Caco-2 (cell line): ENCODE measurements around the gene ERBB4. TPM values are rescaled to one million over a fixed set of nuclear protein-coding genes. Genes with fewer than 3 reads are reported as not detected.

Experiments
- BruUV-seq: library from RNA; stranded (reverse); fragments of 400-500 nt; replicated peaks from 2 replicates; lab custom pipeline; 2021; lab: Mats Ljungman, UMichigan
- CTCF ChIA-PET: fragments of 300-600 bp; sonication (Branson Sonifier 250); formaldehyde crosslinking; loops from one replicate; lab custom pipeline; 2022; ENCODE audit warnings: antibody characterized with exemption; lab: Charles Lee
- POLR2A ChIA-PET: fragments of 300-600 bp; sonication (Branson Sonifier 250); formaldehyde crosslinking; loops from one replicate; lab custom pipeline; 2022; ENCODE audit warnings: antibody characterized with exemption; lab: Charles Lee
- DNase-seq, 2 experiments: peaks; one replicate each; pipeline versions ENCODE4 v3.0.0 to v3.0.0-alpha.2; 2020 to 2022
- H3K27me3 ChIP-seq: replicated peaks from 2 replicates; pipeline ENCODE4 v1.6.0; 2011; ENCODE audit warnings: low read length; ENCODE audit not compliant: control insufficient read depth, insufficient read depth
- H3K36me3 ChIP-seq: 2 replicates; pipeline ENCODE4 v1.5.1; 2011; ENCODE audit warnings: low read length; ENCODE audit not compliant: control insufficient read depth, insufficient read depth
- H3K4me1 ChIP-seq: fragments of 250-450 bp; sonication (Bioruptor Pico); 2 replicates; pipeline ENCODE4 v1.5.1; 2020; ENCODE audit warnings: mild to moderate bottlenecking
- H3K4me3 ChIP-seq: 2 replicates; pipeline ENCODE4 v1.5.1; 2011; ENCODE audit warnings: low read depth, mild to moderate bottlenecking, control low read depth, low read length
- H3K9me3 ChIP-seq: fragments of 250-450 bp; sonication (Bioruptor Pico); 2 replicates; pipeline ENCODE4 v1.5.1; 2020; ENCODE audit warnings: mild to moderate bottlenecking, moderate library complexity
- H3K27ac Mint-ChIP-seq: one replicate; pipeline ENCODE4 v1.8.0; 2022; ENCODE audit warnings: mixed read lengths; ENCODE audit not compliant: unreplicated experiment
- H3K27me3 Mint-ChIP-seq: one replicate; pipeline ENCODE4 v1.8.0; 2022; ENCODE audit warnings: mixed read lengths; ENCODE audit not compliant: insufficient read depth, unreplicated experiment
- H3K36me3 Mint-ChIP-seq: one replicate; pipeline ENCODE4 v1.8.0; 2022; ENCODE audit warnings: mild to moderate bottlenecking, mixed read lengths; ENCODE audit not compliant: insufficient read depth, unreplicated experiment
- H3K4me1 Mint-ChIP-seq: one replicate; pipeline ENCODE4 v1.8.0; 2022; ENCODE audit warnings: low read depth, mixed read lengths; ENCODE audit not compliant: unreplicated experiment
- H3K4me3 Mint-ChIP-seq: one replicate; pipeline ENCODE4 v1.8.0; 2022; ENCODE audit warnings: mild to moderate bottlenecking, moderate library complexity, mixed read lengths; ENCODE audit not compliant: unreplicated experiment
- H3K9me3 Mint-ChIP-seq: one replicate; pipeline ENCODE4 v1.8.0; 2022; ENCODE audit warnings: mixed read lengths; ENCODE audit not compliant: unreplicated experiment
- intact Hi-C: fragments of 100-400 bp; cut with micrococcal nuclease; formaldehyde crosslinking; loops from one replicate; pipeline ENCODE4 v1.10.0; 2022; ENCODE audit not compliant: unreplicated experiment
- total RNA-seq: library from RNA; stranded (reverse); gene quantifications from 2 replicates; pipeline ENCODE4 v1.2.3, GENCODE V29; 2022
- TF ChIP-seq, protein P1 (sequence below), 2 experiments: fragments of 200-600 bp in 1 of 2; IDR thresholded peaks; 1 replicate in 1 of 2; 2 replicates in 1 of 2; pipeline versions ENCODE4 v1.5.1 to v1.8.0; 2011 to 2022; ENCODE audit warnings: antibody characterized with exemption in 1 of 2, control low read depth in 1 of 2, inconsistent platforms in 1 of 2, low read depth in 1 of 2, low read length in 1 of 2, mild to moderate bottlenecking in 1 of 2, moderate library complexity in 1 of 2; ENCODE audit not compliant: insufficient read depth in 1 of 2, severe bottlenecking in 1 of 2, unreplicated experiment in 1 of 2

Gene ERBB4
- total RNA-seq, 1 experiment from 2014 or later, result not detected

- H3K4me1 ChIP-seq, result no peaks in the 10 kb centered on the region
- ChIA-PET POLR2A (no interaction called here), CTCF (no interaction called here)
- Mint-ChIP-seq H3K4me3 (no peak overlapping the region), H3K27me3 (peaks cover 5% of the 10 kb centered on the region), H3K36me3 (no peaks in the 10 kb centered on the region), H3K4me1 (no peaks in the 10 kb centered on the region), H3K27ac (no peak overlapping the region), H3K9me3 (no peaks in the 10 kb centered on the region)
- H3K36me3 ChIP-seq, result no peaks in the 10 kb centered on the region
- intact Hi-C loops, result no loop called here
- no peaks in the 10 kb centered on the region; the same call in 1 of the 2 replicates for H3K9me3 ChIP-seq
- TF ChIP-seq, protein P1, sequence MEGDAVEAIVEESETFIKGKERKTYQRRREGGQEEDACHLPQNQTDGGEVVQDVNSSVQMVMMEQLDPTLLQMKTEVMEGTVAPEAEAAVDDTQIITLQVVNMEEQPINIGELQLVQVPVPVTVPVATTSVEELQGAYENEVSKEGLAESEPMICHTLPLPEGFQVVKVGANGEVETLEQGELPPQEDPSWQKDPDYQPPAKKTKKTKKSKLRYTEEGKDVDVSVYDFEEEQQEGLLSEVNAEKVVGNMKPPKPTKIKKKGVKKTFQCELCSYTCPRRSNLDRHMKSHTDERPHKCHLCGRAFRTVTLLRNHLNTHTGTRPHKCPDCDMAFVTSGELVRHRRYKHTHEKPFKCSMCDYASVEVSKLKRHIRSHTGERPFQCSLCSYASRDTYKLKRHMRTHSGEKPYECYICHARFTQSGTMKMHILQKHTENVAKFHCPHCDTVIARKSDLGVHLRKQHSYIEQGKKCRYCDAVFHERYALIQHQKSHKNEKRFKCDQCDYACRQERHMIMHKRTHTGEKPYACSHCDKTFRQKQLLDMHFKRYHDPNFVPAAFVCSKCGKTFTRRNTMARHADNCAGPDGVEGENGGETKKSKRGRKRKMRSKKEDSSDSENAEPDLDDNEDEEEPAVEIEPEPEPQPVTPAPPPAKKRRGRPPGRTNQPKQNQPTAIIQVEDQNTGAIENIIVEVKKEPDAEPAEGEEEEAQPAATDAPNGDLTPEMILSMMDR (IDR thresholded peaks at IDR 0.05; ENCODE audit: insufficient read depth in 1 of 2, low read depth in 1 of 2, low read length in 1 of 2, severe bottlenecking in 1 of 2, unreplicated experiment in 1 of 2), result no peak
- H3K27me3 ChIP-seq, result no peaks in the 10 kb centered on the region
- no peak overlapping the region for H3K4me3 ChIP-seq
- DNase-seq, result no peak
- BruUV-seq, result no TSS peak
Observed at GRCh38 chr2:211469664-211470059, 1068.9 kb downstream of the ERBB4 start.

- BruUV-seq, result no TSS peak
- intact Hi-C loops, result no loop called here
- no peaks in the 10 kb centered on the region for H3K36me3 Mint-ChIP-seq
- H3K4me1 Mint-ChIP-seq, result no peaks in the 10 kb centered on the region
- no peaks in the 10 kb centered on the region for H3K9me3 ChIP-seq
- no peaks in the 10 kb centered on the region for H3K27me3 ChIP-seq
- ChIA-PET CTCF (no interaction called here), POLR2A (no interaction called here)
- peaks cover 3% of the 10 kb centered on the region for H3K27me3 Mint-ChIP-seq
- no peaks in the 10 kb centered on the region for H3K9me3 Mint-ChIP-seq
- TF ChIP-seq, protein P1 (IDR thresholded peaks at IDR 0.05; ENCODE audit: insufficient read depth in 1 of 2, low read depth in 1 of 2, low read length in 1 of 2, severe bottlenecking in 1 of 2, unreplicated experiment in 1 of 2), result no peak
- no peaks in the 10 kb centered on the region for H3K36me3 ChIP-seq
- no peak overlapping the region for H3K4me3 ChIP-seq
- DNase-seq, result no peak
- no peaks in the 10 kb centered on the region for H3K4me1 ChIP-seq
- no peak overlapping the region for H3K4me3 Mint-ChIP-seq
- no peak overlapping the region for H3K27ac Mint-ChIP-seq
Observed at GRCh38 chr2:211468877-211469663, 1069.5 kb downstream of the ERBB4 start.

GRCh38 chr2:211468217-211468616 is 1070.4 kb downstream of the ERBB4 start:
- Histone ChIP-seq H3K9me3 (no peaks in the 10 kb centered on the region), H3K4me1 (no peaks in the 10 kb centered on the region), H3K4me3 (no peak overlapping the region), H3K36me3 (no peaks in the 10 kb centered on the region), H3K27me3 (no peaks in the 10 kb centered on the region)
- intact Hi-C loops, result no loop called here
- H3K27me3 Mint-ChIP-seq, result peaks cover 3% of the 10 kb centered on the region
- no peaks in the 10 kb centered on the region for H3K4me1 Mint-ChIP-seq
- no peak for DNase-seq
- H3K36me3 Mint-ChIP-seq, result no peaks in the 10 kb centered on the region
- no peak overlapping the region for H3K27ac Mint-ChIP-seq
- TF ChIP-seq, protein P1 (IDR thresholded peaks at IDR 0.05; ENCODE audit: insufficient read depth in 1 of 2, low read depth in 1 of 2, low read length in 1 of 2, severe bottlenecking in 1 of 2, unreplicated experiment in 1 of 2), result no peak
- H3K9me3 Mint-ChIP-seq, result no peaks in the 10 kb centered on the region
- ChIA-PET POLR2A (no interaction called here), CTCF (no interaction called here)
- BruUV-seq, result no TSS peak
- H3K4me3 Mint-ChIP-seq, result no peak overlapping the region
